Measurements from ENCODE around the gene SLC24A2.
"Not testable (repeated sequence)": the region's sequence is repeated elsewhere in the genome, so short reads cannot be mapped to it uniquely, and the experiment has no call there.

Gene SLC24A2

GRCh38 chr9:19788614-19789271 lies at the start of gene SLC24A2:
SLC24A2 (minus strand) TSS chr9:19789037.
- no peak for DNase-seq

GRCh38 chr9:19833331-19833730 lies 44.5 kb upstream of the SLC24A2 start:
- DNase-seq, result not testable (repeated sequence)

- DNase-seq, result no peak
Observed at GRCh38 chr9:19830796-19831195, 42.0 kb upstream of the SLC24A2 start.

GRCh38 chr9:19828576-19829109 lies 39.8 kb upstream of the SLC24A2 start:
- no peak for DNase-seq

GRCh38 chr9:19816769-19817168 lies 27.9 kb upstream of the SLC24A2 start:
- no peak for DNase-seq

GRCh38 chr9:19812194-19812593 lies 23.4 kb upstream of the SLC24A2 start:
- no peak for DNase-seq

- DNase-seq, result no peak
Observed at GRCh38 chr9:19809422-19810269, 20.8 kb upstream of the SLC24A2 start.

- DNase-seq, result no peak
Observed at GRCh38 chr9:19807182-19807892, 18.5 kb upstream of the SLC24A2 start.

GRCh38 chr9:19804431-19804830 lies 15.6 kb upstream of the SLC24A2 start:
- DNase-seq, result no peak

- no peak for DNase-seq
Observed at GRCh38 chr9:19800884-19801283, 12.0 kb upstream of the SLC24A2 start.

- DNase-seq, result no peak
Observed at GRCh38 chr9:19799784-19800183, 10.9 kb upstream of the SLC24A2 start.

GRCh38 chr9:19788152-19788551 lies 685 bp downstream of the SLC24A2 start:
- no peak for DNase-seq

GRCh38 chr9:19787672-19788071 lies 1.2 kb downstream of the SLC24A2 start:
- DNase-seq, result no peak

GRCh38 chr9:19785230-19785629 lies 3.6 kb downstream of the SLC24A2 start:
- DNase-seq, result no peak

GRCh38 chr9:19784136-19784535 lies 4.7 kb downstream of the SLC24A2 start:
- no peak for DNase-seq

GRCh38 chr9:19783500-19783899 lies 5.3 kb downstream of the SLC24A2 start:
- no peak for DNase-seq

GRCh38 chr9:19782005-19782404 lies 6.8 kb downstream of the SLC24A2 start:
- DNase-seq, result peak; percentile 23 to 36

GRCh38 chr9:19781240-19781639 lies 7.6 kb downstream of the SLC24A2 start:
- no peak for DNase-seq

- no peak for DNase-seq
Observed at GRCh38 chr9:19771446-19771845, 17.4 kb downstream of the SLC24A2 start.

- DNase-seq, result no peak
Observed at GRCh38 chr9:19770973-19771372, 17.9 kb downstream of the SLC24A2 start.

- no peak for DNase-seq
Observed at GRCh38 chr9:19769213-19769612, 19.6 kb downstream of the SLC24A2 start.

GRCh38 chr9:19768798-19769197 lies 20.0 kb downstream of the SLC24A2 start:
- DNase-seq, result no peak

- DNase-seq, result no peak
Observed at GRCh38 chr9:19759066-19759465, 29.8 kb downstream of the SLC24A2 start.
